ENCODE results near the gene CHL1. TPM values are rescaled to one million over a fixed set of nuclear protein-coding genes. Genes with fewer than 3 reads are reported as not detected.

The CHL1 gene
- total RNA-seq, 1 donor from 2014 or later, result 9.9 TPM

DNA sequence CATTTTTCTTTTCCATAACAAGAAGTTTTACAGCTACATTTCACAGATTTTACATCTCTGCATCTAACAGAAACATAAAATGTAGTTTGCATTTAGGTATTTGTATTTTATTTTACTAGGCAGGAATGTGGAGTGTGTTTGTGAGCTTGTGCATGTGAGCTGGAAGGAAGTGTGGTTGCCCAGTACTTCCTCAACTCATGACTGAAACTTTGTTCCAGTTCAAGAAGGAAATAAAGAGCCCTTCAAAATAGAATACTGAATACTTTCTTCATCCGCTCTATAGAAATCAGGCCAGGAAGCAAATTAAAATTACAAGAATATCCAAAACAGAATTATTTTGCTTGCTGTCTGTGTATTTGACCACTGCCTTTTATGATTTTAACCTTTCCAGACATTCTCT, 81.3 kb downstream of the CHL1 start:
- H3K9ac ChIP-seq (ENCODE audit: low read depth in 1 of 3, low read length in 3 of 3), result no peak overlapping the region
- H3K4me3 ChIP-seq (ENCODE audit: low read length in 3 of 3), result no peak overlapping the region
- peaks cover 0 to 2% (median 0%) of the 10 kb centered on the region in 3 donors for H3K9me3 ChIP-seq (ENCODE audit: control insufficient read depth in 3 of 3, low read length in 3 of 3)
- H3K4me1 ChIP-seq (ENCODE audit: control insufficient read depth in 3 of 3, insufficient read depth in 3 of 3, low read length in 3 of 3), result peaks cover 5 to 10% (median 9%) of the 10 kb centered on the region in 3 donors
- no peaks in the 10 kb centered on the region for H3K27me3 ChIP-seq (ENCODE audit: control insufficient read depth in 3 of 3, insufficient read depth in 3 of 3, low read length in 3 of 3)
- no peak overlapping the region for H3K27ac ChIP-seq (ENCODE audit: low read depth, low read length)
- no peaks in the 10 kb centered on the region for H3K36me3 ChIP-seq (ENCODE audit: control insufficient read depth in 3 of 3, insufficient read depth in 3 of 3, low read length in 3 of 3)

- Histone ChIP-seq H3K27me3 (ENCODE audit: control insufficient read depth in 3 of 3, insufficient read depth in 3 of 3, low read length in 3 of 3) (no peaks in the 10 kb centered on the region), H3K4me3 (ENCODE audit: low read length in 3 of 3) (no peak overlapping the region), H3K9ac (ENCODE audit: low read depth in 1 of 3, low read length in 3 of 3) (no peak overlapping the region), H3K36me3 (ENCODE audit: control insufficient read depth in 3 of 3, insufficient read depth in 3 of 3, low read length in 3 of 3) (no peaks in the 10 kb centered on the region), H3K9me3 (ENCODE audit: control insufficient read depth in 3 of 3, low read length in 3 of 3) (peaks cover 0 to 2% (median 0%) of the 10 kb centered on the region in 3 donors), H3K4me1 (ENCODE audit: control insufficient read depth in 3 of 3, insufficient read depth in 3 of 3, low read length in 3 of 3) (peaks cover 5 to 10% (median 9%) of the 10 kb centered on the region in 3 donors), H3K27ac (ENCODE audit: low read depth, low read length) (peak overlapping the region; percentile 37)
Observed at GRCh38 chr3:278300-279064, 81.9 kb downstream of the CHL1 start.

DNA sequence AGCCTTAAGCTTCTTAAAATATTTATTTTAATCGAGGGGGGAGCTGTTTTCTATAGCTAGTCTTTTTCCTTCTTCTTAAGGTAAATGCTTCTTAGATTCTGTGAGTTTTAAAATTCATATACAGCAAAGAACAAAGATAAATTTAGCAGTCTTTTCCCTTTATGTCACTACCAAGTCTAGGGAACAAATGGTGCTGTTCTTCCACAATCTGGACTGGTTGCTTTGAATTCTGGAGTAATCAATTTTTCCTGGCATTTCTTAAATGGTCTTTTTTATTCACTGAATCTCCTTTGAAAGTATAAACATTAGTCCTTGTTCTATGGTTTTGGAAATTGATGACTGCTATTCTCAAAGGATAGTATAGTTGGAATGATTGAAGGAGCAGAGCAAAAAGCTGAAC, 82.8 kb downstream of the CHL1 start:
- no peaks in the 10 kb centered on the region for H3K36me3 ChIP-seq (ENCODE audit: control insufficient read depth in 3 of 3, insufficient read depth in 3 of 3, low read length in 3 of 3)
- peaks cover 0 to 2% (median 0%) of the 10 kb centered on the region in 3 donors for H3K9me3 ChIP-seq (ENCODE audit: control insufficient read depth in 3 of 3, low read length in 3 of 3)
- H3K4me1 ChIP-seq (ENCODE audit: control insufficient read depth in 3 of 3, insufficient read depth in 3 of 3, low read length in 3 of 3), result peaks cover 5 to 10% (median 9%) of the 10 kb centered on the region in 3 donors
- no peaks in the 10 kb centered on the region for H3K27me3 ChIP-seq (ENCODE audit: control insufficient read depth in 3 of 3, insufficient read depth in 3 of 3, low read length in 3 of 3)
- no peak overlapping the region for H3K27ac ChIP-seq (ENCODE audit: low read depth, low read length)
- no peak overlapping the region for H3K4me3 ChIP-seq (ENCODE audit: low read length in 3 of 3)
- H3K9ac ChIP-seq (ENCODE audit: low read depth in 1 of 3, low read length in 3 of 3), result no peak overlapping the region

DNA sequence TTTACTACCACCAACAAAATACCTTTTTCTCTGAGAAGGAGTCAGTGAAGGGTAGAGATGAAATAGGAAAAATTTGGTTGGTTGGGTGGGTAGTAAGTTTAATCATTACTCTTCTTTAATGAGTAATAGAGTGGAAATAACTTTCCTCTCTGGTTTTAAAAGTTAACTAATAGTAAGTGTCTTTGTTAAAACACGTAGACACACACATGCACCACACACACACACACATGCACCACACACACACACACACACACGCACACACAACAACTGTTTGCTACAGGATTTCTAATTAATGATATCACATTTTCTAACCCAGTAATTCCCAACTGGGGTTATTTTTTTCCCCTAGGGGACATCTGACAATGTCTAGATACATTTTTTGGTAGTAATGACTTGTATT, 84.1 kb downstream of the CHL1 start:
- no peaks in the 10 kb centered on the region for H3K36me3 ChIP-seq (ENCODE audit: control insufficient read depth in 3 of 3, insufficient read depth in 3 of 3, low read length in 3 of 3)
- no peak overlapping the region for H3K27ac ChIP-seq (ENCODE audit: low read depth, low read length)
- no peak overlapping the region for H3K4me3 ChIP-seq (ENCODE audit: low read length in 3 of 3)
- peaks cover 0 to 2% (median 0%) of the 10 kb centered on the region in 3 donors for H3K9me3 ChIP-seq (ENCODE audit: control insufficient read depth in 3 of 3, low read length in 3 of 3)
- no peaks in the 10 kb centered on the region for H3K27me3 ChIP-seq (ENCODE audit: control insufficient read depth in 3 of 3, insufficient read depth in 3 of 3, low read length in 3 of 3)
- no peak overlapping the region for H3K9ac ChIP-seq (ENCODE audit: low read depth in 1 of 3, low read length in 3 of 3)
- peaks cover 5 to 10% (median 9%) of the 10 kb centered on the region in 3 donors for H3K4me1 ChIP-seq (ENCODE audit: control insufficient read depth in 3 of 3, insufficient read depth in 3 of 3, low read length in 3 of 3)

- H3K4me1 ChIP-seq (ENCODE audit: control insufficient read depth in 3 of 3, insufficient read depth in 3 of 3, low read length in 3 of 3), result peaks cover 0 to 3% (median 0%) of the 10 kb centered on the region in 3 donors
- H3K36me3 ChIP-seq (ENCODE audit: control insufficient read depth in 3 of 3, insufficient read depth in 3 of 3, low read length in 3 of 3), result no peaks in the 10 kb centered on the region
- H3K4me3 ChIP-seq (ENCODE audit: low read length in 3 of 3), result no peak overlapping the region
- peaks cover 0 to 2% (median 0%) of the 10 kb centered on the region in 3 donors for H3K9me3 ChIP-seq (ENCODE audit: control insufficient read depth in 3 of 3, low read length in 3 of 3)
- H3K27ac ChIP-seq (ENCODE audit: low read depth, low read length), result no peak overlapping the region
- H3K9ac ChIP-seq (ENCODE audit: low read depth in 1 of 3, low read length in 3 of 3), result no peak overlapping the region
- no peaks in the 10 kb centered on the region for H3K27me3 ChIP-seq (ENCODE audit: control insufficient read depth in 3 of 3, insufficient read depth in 3 of 3, low read length in 3 of 3)
Observed at GRCh38 chr3:284322-284721, 87.8 kb downstream of the CHL1 start.

- H3K9ac ChIP-seq (ENCODE audit: low read depth in 1 of 3, low read length in 3 of 3), result no peak overlapping the region
- no peak overlapping the region for H3K4me3 ChIP-seq (ENCODE audit: low read length in 3 of 3)
- no peaks in the 10 kb centered on the region for H3K9me3 ChIP-seq (ENCODE audit: control insufficient read depth in 3 of 3, low read length in 3 of 3)
- no peaks in the 10 kb centered on the region for H3K36me3 ChIP-seq (ENCODE audit: control insufficient read depth in 3 of 3, insufficient read depth in 3 of 3, low read length in 3 of 3)
- no peaks in the 10 kb centered on the region for H3K4me1 ChIP-seq (ENCODE audit: control insufficient read depth in 3 of 3, insufficient read depth in 3 of 3, low read length in 3 of 3)
- no peaks in the 10 kb centered on the region for H3K27me3 ChIP-seq (ENCODE audit: control insufficient read depth in 3 of 3, insufficient read depth in 3 of 3, low read length in 3 of 3)
- H3K27ac ChIP-seq (ENCODE audit: low read depth, low read length), result no peak overlapping the region
Observed at GRCh38 chr3:288417-288816, 91.9 kb downstream of the CHL1 start.

DNA sequence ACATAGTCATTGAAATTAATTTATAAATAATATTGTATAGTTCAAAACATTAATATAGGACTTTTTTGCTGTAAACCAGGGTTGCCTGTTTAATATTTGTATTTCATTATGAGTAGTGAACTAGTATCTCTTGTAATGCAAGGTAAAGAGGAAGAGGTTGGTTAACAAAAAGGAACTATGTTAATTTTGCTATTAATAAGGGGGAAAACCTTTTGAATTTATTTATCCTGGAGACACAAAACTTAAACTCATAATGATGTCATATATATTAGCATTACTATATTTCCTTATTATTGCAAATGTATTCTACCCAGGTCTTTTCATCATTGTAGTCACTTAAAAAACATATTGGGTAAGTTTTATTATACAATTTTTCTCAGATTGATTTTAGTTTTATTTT, 94.5 kb downstream of the CHL1 start:
- Histone ChIP-seq H3K9me3 (ENCODE audit: control insufficient read depth in 3 of 3, low read length in 3 of 3) (no peaks in the 10 kb centered on the region), H3K9ac (ENCODE audit: low read depth in 1 of 3, low read length in 3 of 3) (no peak overlapping the region), H3K27me3 (ENCODE audit: control insufficient read depth in 3 of 3, insufficient read depth in 3 of 3, low read length in 3 of 3) (no peaks in the 10 kb centered on the region), H3K4me3 (ENCODE audit: low read length in 3 of 3) (no peak overlapping the region), H3K36me3 (ENCODE audit: control insufficient read depth in 3 of 3, insufficient read depth in 3 of 3, low read length in 3 of 3) (no peaks in the 10 kb centered on the region), H3K27ac (ENCODE audit: low read depth, low read length) (no peak overlapping the region), H3K4me1 (ENCODE audit: control insufficient read depth in 3 of 3, insufficient read depth in 3 of 3, low read length in 3 of 3) (no peaks in the 10 kb centered on the region)

DNA sequence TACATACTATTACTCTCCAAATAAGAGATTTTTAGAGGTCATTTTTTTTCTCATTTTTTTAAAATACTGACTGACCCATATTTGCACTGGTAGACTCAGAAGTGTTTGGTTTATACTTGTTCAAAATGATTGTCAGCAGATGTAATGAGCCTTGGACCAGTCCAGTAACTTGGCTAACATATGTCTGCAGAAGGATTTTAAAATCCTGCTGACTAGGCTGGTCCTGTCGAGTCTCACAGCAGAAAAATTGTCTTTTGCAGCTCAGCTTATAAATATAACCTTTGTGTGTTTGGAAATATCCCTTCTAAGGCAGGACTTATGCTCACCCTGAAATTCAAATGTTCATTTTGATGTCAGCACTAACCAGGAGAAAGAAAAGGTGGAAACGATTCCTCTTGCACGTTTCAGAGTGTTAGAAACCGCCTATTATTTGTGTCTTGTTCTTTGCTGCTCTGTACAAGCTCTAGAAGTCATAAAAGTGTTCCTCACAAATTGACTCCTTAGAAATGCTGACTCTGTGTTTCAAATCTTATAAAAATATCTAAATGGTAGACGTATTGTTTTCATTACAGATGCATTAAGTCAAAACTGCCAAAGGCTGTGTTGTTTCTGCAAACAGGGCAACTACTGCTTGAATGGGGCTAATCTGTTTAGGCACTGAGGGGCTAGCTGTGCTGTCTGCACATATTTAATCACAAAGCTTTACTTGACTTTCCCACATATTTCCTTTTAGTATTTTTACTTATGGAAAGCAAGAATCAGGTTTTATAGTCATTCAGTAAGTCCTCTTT, 95.3 kb downstream of the CHL1 start:
- no peak overlapping the region for H3K9ac ChIP-seq (ENCODE audit: low read depth in 1 of 3, low read length in 3 of 3)
- no peak overlapping the region for H3K27ac ChIP-seq (ENCODE audit: low read depth, low read length)
- no peaks in the 10 kb centered on the region for H3K9me3 ChIP-seq (ENCODE audit: control insufficient read depth in 3 of 3, low read length in 3 of 3)

DNA sequence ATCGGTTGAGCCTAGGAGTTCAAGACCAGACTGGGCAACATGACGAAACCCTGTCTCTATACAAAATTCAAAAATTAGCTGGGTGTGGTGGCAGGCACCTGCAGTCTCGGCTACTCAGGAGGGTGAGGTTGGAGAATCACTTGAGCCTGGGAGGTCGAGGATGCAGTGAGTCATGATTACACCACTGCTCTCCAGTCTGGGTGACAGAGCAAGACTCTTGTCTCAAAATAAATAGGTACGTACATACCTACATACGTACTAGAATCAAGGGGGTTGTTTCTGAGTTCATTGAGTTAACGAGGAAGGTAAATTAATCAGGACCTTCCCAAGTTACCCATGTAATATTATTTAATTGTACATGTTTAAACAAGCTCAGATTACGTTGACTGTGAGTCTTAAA, 97.5 kb downstream of the CHL1 start:
- H3K9ac ChIP-seq (ENCODE audit: low read depth in 1 of 3, low read length in 3 of 3), result no peak overlapping the region
- H3K4me3 ChIP-seq (ENCODE audit: low read length in 3 of 3), result no peak overlapping the region
- no peaks in the 10 kb centered on the region for H3K36me3 ChIP-seq (ENCODE audit: control insufficient read depth in 3 of 3, insufficient read depth in 3 of 3, low read length in 3 of 3)
- H3K27ac ChIP-seq (ENCODE audit: low read depth, low read length), result no peak overlapping the region
- no peaks in the 10 kb centered on the region for H3K27me3 ChIP-seq (ENCODE audit: control insufficient read depth in 3 of 3, insufficient read depth in 3 of 3, low read length in 3 of 3)
- no peaks in the 10 kb centered on the region for H3K9me3 ChIP-seq (ENCODE audit: control insufficient read depth in 3 of 3, low read length in 3 of 3)
- no peaks in the 10 kb centered on the region for H3K4me1 ChIP-seq (ENCODE audit: control insufficient read depth in 3 of 3, insufficient read depth in 3 of 3, low read length in 3 of 3)

More for the DNA sequence above, 95.3 kb downstream of the CHL1 start:
- Histone ChIP-seq H3K36me3 (ENCODE audit: control insufficient read depth in 3 of 3, insufficient read depth in 3 of 3, low read length in 3 of 3) (no peaks in the 10 kb centered on the region), H3K4me3 (ENCODE audit: low read length in 3 of 3) (no peak overlapping the region), H3K4me1 (ENCODE audit: control insufficient read depth in 3 of 3, insufficient read depth in 3 of 3, low read length in 3 of 3) (no peaks in the 10 kb centered on the region), H3K27me3 (ENCODE audit: control insufficient read depth in 3 of 3, insufficient read depth in 3 of 3, low read length in 3 of 3) (no peaks in the 10 kb centered on the region)

DNA sequence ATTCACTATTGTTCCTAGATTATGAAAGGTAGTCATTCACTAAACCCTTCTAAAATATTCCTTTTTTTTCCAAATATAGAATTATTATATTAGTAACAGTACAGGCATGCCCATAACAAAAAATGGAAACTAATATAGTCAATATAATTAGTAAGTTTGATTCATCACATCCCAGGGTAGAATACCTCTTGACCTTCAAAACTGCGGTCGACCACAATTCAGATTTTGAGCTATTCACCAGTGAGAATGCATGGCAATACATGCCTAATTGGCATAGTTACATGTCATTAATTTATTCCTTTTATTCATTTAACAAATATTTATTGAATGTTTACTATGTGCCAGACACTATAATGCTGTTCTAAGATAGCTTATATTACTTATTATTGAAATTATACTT, 98.0 kb downstream of the CHL1 start:
- Histone ChIP-seq H3K27ac (ENCODE audit: low read depth, low read length) (no peak overlapping the region), H3K4me3 (ENCODE audit: low read length in 3 of 3) (no peak overlapping the region), H3K9me3 (ENCODE audit: control insufficient read depth in 3 of 3, low read length in 3 of 3) (no peaks in the 10 kb centered on the region), H3K9ac (ENCODE audit: low read depth in 1 of 3, low read length in 3 of 3) (no peak overlapping the region), H3K27me3 (ENCODE audit: control insufficient read depth in 3 of 3, insufficient read depth in 3 of 3, low read length in 3 of 3) (no peaks in the 10 kb centered on the region), H3K4me1 (ENCODE audit: control insufficient read depth in 3 of 3, insufficient read depth in 3 of 3, low read length in 3 of 3) (no peaks in the 10 kb centered on the region), H3K36me3 (ENCODE audit: control insufficient read depth in 3 of 3, insufficient read depth in 3 of 3, low read length in 3 of 3) (no peaks in the 10 kb centered on the region)
